NCI-H345 (cell line): Measurements from ENCODE around the gene OR2AG1.

Source experiments
- DNase-seq: peaks from one replicate; lab custom pipeline; 2025; lab: John Stamatoyannopoulos, UW

The OR2AG1 gene

GRCh38 chr11:6782720-6783119 is at the start of gene OR2AG1:
Gene OR2AG1 (plus strand): TSS chr11:6783020. CDS start chr11:6785038, 2,018 bp downstream.
- DNase-seq: no peak

- no peak for DNase-seq
Observed at GRCh38 chr11:6733326-6734275, 49.2 kb upstream of the OR2AG1 start.

- DNase-seq: no peak
Observed at GRCh38 chr11:6734616-6735015, 48.2 kb upstream of the OR2AG1 start.

- DNase-seq: no peak
Observed at GRCh38 chr11:6735306-6735705, 47.5 kb upstream of the OR2AG1 start.

GRCh38 chr11:6736495-6737121 is 46.2 kb upstream of the OR2AG1 start:
- DNase-seq: no peak

GRCh38 chr11:6737872-6738466 is 44.9 kb upstream of the OR2AG1 start:
- peak; percentile 31 for DNase-seq

- no peak for DNase-seq
Observed at GRCh38 chr11:6738590-6738989, 44.2 kb upstream of the OR2AG1 start.

GRCh38 chr11:6742260-6742659 is 40.6 kb upstream of the OR2AG1 start:
- no peak for DNase-seq

- DNase-seq: no peak
Observed at GRCh38 chr11:6745018-6745417, 37.8 kb upstream of the OR2AG1 start.

- no peak for DNase-seq
Observed at GRCh38 chr11:6745465-6746015, 37.3 kb upstream of the OR2AG1 start.

- no peak for DNase-seq
Observed at GRCh38 chr11:6746086-6746618, 36.7 kb upstream of the OR2AG1 start.

- no peak for DNase-seq
Observed at GRCh38 chr11:6746626-6747025, 36.2 kb upstream of the OR2AG1 start.

GRCh38 chr11:6747097-6747668 is 35.6 kb upstream of the OR2AG1 start:
- no peak for DNase-seq

GRCh38 chr11:6755303-6755952 is 27.4 kb upstream of the OR2AG1 start:
- DNase-seq: peak; percentile 44

GRCh38 chr11:6755953-6756347 is 26.9 kb upstream of the OR2AG1 start:
- no peak for DNase-seq

- peak; percentile 50 for DNase-seq
Observed at GRCh38 chr11:6757373-6757967, 25.4 kb upstream of the OR2AG1 start.

GRCh38 chr11:6771926-6772893 is 10.6 kb upstream of the OR2AG1 start, which contains the start of gene OR2AG2:
Gene OR2AG2 (minus strand): TSS chr11:6771976. CDS start chr11:6768957, 3,019 bp downstream.
- no peak for DNase-seq

GRCh38 chr11:6778518-6778917 is 4.3 kb upstream of the OR2AG1 start:
- no peak for DNase-seq

- no peak for DNase-seq
Observed at GRCh38 chr11:6780829-6781228, 2.0 kb upstream of the OR2AG1 start.

- no peak for DNase-seq
Observed at GRCh38 chr11:6790546-6790945, 7.7 kb downstream of the OR2AG1 start.
